ENCODE results near the gene PIP5K1C. TPM values are rescaled to one million over a fixed set of nuclear protein-coding genes. Genes with fewer than 3 reads are reported as not detected.

The PIP5K1C gene
- total RNA-seq, 2 experiments from 2014 or later: 12.9 to 14.8 TPM

- peaks cover 15% of the 10 kb centered on the region for H3K4me1 Mint-ChIP-seq
- no peaks in the 10 kb centered on the region for H3K27me3 Mint-ChIP-seq
- no peak overlapping the region for H3K27ac Mint-ChIP-seq
- H3K4me3 Mint-ChIP-seq: no peak overlapping the region
- H3K36me3 Mint-ChIP-seq: peaks cover 5% of the 10 kb centered on the region
- DNase-seq: peak; percentile 70
- H3K9me3 Mint-ChIP-seq: no peaks in the 10 kb centered on the region
These were observed 34.4 kb downstream of the PIP5K1C start for GRCh38 chr19:3665681-3666544.

GRCh38 chr19:3664879-3665642, 35.2 kb downstream of the PIP5K1C start:
- no peak for DNase-seq
- Mint-ChIP-seq H3K36me3 (peaks cover 5% of the 10 kb centered on the region), H3K9me3 (no peaks in the 10 kb centered on the region), H3K4me3 (no peak overlapping the region), H3K27me3 (no peaks in the 10 kb centered on the region), H3K4me1 (peaks cover 10% of the 10 kb centered on the region), H3K27ac (no peak overlapping the region)

- Mint-ChIP-seq H3K27me3 (no peaks in the 10 kb centered on the region), H3K9me3 (no peaks in the 10 kb centered on the region), H3K36me3 (peaks cover 5% of the 10 kb centered on the region), H3K27ac (no peak overlapping the region), H3K4me3 (no peak overlapping the region), H3K4me1 (peaks cover 7% of the 10 kb centered on the region)
- no peak for DNase-seq
These were observed 36.4 kb downstream of the PIP5K1C start for GRCh38 chr19:3663838-3664237.

GRCh38 chr19:3661284-3662238, 38.7 kb downstream of the PIP5K1C start:
- Mint-ChIP-seq H3K27ac (no peak overlapping the region), H3K27me3 (no peaks in the 10 kb centered on the region), H3K4me3 (no peak overlapping the region), H3K4me1 (peaks cover 2% of the 10 kb centered on the region), H3K9me3 (no peaks in the 10 kb centered on the region), H3K36me3 (peaks cover 13% of the 10 kb centered on the region)
- DNase-seq: no peak

- no peaks in the 10 kb centered on the region for H3K4me1 Mint-ChIP-seq
- no peak overlapping the region for H3K4me3 Mint-ChIP-seq
- no peaks in the 10 kb centered on the region for H3K9me3 Mint-ChIP-seq
- no peaks in the 10 kb centered on the region for H3K27me3 Mint-ChIP-seq
- no peak overlapping the region for H3K27ac Mint-ChIP-seq
- no peak for DNase-seq
- peaks cover 13% of the 10 kb centered on the region for H3K36me3 Mint-ChIP-seq
These were observed 39.6 kb downstream of the PIP5K1C start for GRCh38 chr19:3660493-3661219.

- no peak overlapping the region for H3K27ac Mint-ChIP-seq
- peaks cover 13% of the 10 kb centered on the region for H3K36me3 Mint-ChIP-seq
- H3K27me3 Mint-ChIP-seq: no peaks in the 10 kb centered on the region
- H3K4me3 Mint-ChIP-seq: no peak overlapping the region
- no peak for DNase-seq
- no peaks in the 10 kb centered on the region for H3K9me3 Mint-ChIP-seq
- no peaks in the 10 kb centered on the region for H3K4me1 Mint-ChIP-seq
These were observed 40.5 kb downstream of the PIP5K1C start for GRCh38 chr19:3659746-3660112.

GRCh38 chr19:3658870-3659745, 41.2 kb downstream of the PIP5K1C start:
- DNase-seq: no peak
- H3K36me3 Mint-ChIP-seq: peaks cover 13% of the 10 kb centered on the region
- no peaks in the 10 kb centered on the region for H3K9me3 Mint-ChIP-seq
- H3K4me3 Mint-ChIP-seq: no peak overlapping the region
- H3K4me1 Mint-ChIP-seq: no peaks in the 10 kb centered on the region
- no peak overlapping the region for H3K27ac Mint-ChIP-seq
- H3K27me3 Mint-ChIP-seq: no peaks in the 10 kb centered on the region

GRCh38 chr19:3658004-3658869, 42.0 kb downstream of the PIP5K1C start:
- Mint-ChIP-seq H3K9me3 (no peaks in the 10 kb centered on the region), H3K4me3 (no peak overlapping the region), H3K36me3 (peaks cover 13% of the 10 kb centered on the region), H3K27me3 (no peaks in the 10 kb centered on the region), H3K4me1 (no peaks in the 10 kb centered on the region), H3K27ac (no peak overlapping the region)
- no peak for DNase-seq

GRCh38 chr19:3657395-3657769, 42.9 kb downstream of the PIP5K1C start:
- Mint-ChIP-seq H3K27ac (no peak overlapping the region), H3K9me3 (no peaks in the 10 kb centered on the region), H3K4me1 (no peaks in the 10 kb centered on the region), H3K36me3 (peaks cover 13% of the 10 kb centered on the region), H3K27me3 (no peaks in the 10 kb centered on the region), H3K4me3 (no peak overlapping the region)
- DNase-seq: no peak

GRCh38 chr19:3656747-3657394, 43.4 kb downstream of the PIP5K1C start:
- Mint-ChIP-seq H3K9me3 (no peaks in the 10 kb centered on the region), H3K36me3 (peaks cover 13% of the 10 kb centered on the region), H3K4me3 (no peak overlapping the region), H3K27me3 (no peaks in the 10 kb centered on the region), H3K4me1 (no peaks in the 10 kb centered on the region), H3K27ac (no peak overlapping the region)
- no peak for DNase-seq

GRCh38 chr19:3656073-3656746, 44.1 kb downstream of the PIP5K1C start:
- Mint-ChIP-seq H3K27ac (no peak overlapping the region), H3K4me3 (no peak overlapping the region), H3K9me3 (no peaks in the 10 kb centered on the region), H3K27me3 (no peaks in the 10 kb centered on the region), H3K36me3 (peaks cover 9% of the 10 kb centered on the region), H3K4me1 (no peaks in the 10 kb centered on the region)
- DNase-seq: no peak

- H3K9me3 Mint-ChIP-seq: no peaks in the 10 kb centered on the region
- H3K36me3 Mint-ChIP-seq: peaks cover 8% of the 10 kb centered on the region
- H3K27me3 Mint-ChIP-seq: no peaks in the 10 kb centered on the region
- no peak overlapping the region for H3K27ac Mint-ChIP-seq
- no peak overlapping the region for H3K4me3 Mint-ChIP-seq
- no peaks in the 10 kb centered on the region for H3K4me1 Mint-ChIP-seq
- DNase-seq: no peak
These were observed 44.7 kb downstream of the PIP5K1C start for GRCh38 chr19:3655402-3656072.
